ENCODE results near the gene AKR7A2. TPM values are rescaled to one million over a fixed set of nuclear protein-coding genes. Genes with fewer than 3 reads are reported as not detected.
"Not testable (repeated sequence)": the region's sequence is repeated elsewhere in the genome, so short reads cannot be mapped to it uniquely, and the experiment has no call there.

The AKR7A2 gene
- total RNA-seq, 4 donors from 2014 or later, result 57.7 to 93.4 (median 70.3) TPM

- Histone ChIP-seq H3K9me3 (no peaks in the 10 kb centered on the region), H3K36me3 (peaks cover 0 to 17% (median 0%) of the 10 kb centered on the region in 3 donors), H3K27ac (no peak overlapping the region), H3K4me1 (peaks cover 0 to 20% (median 4%) of the 10 kb centered on the region in 3 donors), H3K4me3 (no peak overlapping the region), H3K27me3 (no peaks in the 10 kb centered on the region)
- intact Hi-C loops (cut with DNase I), result no loop called here
- DNase-seq, result no peak
- WGBS, 2 donors, result 94 to 95% methylated on average over 10 to 11 of the region's 13 CpGs
- TF ChIP-seq CTCF (IDR thresholded peaks at IDR 0.05), result no peak
These were observed 24.3 kb downstream of the AKR7A2 start for GRCh38 chr1:19287436-19288185.

- intact Hi-C loops (cut with DNase I); DNase-seq: not testable (repeated sequence)
These were observed 26.1 kb downstream of the AKR7A2 start for GRCh38 chr1:19285807-19286206.

GRCh38 chr1:19285366-19285765 is 26.6 kb downstream of the AKR7A2 start:
- WGBS, 2 donors, result 83 to 100% methylated on average over 1 to 2 of the region's 3 CpGs
- intact Hi-C loops (cut with DNase I); H3K27ac ChIP-seq; H3K9me3 ChIP-seq; H3K4me3 ChIP-seq; H3K27me3 ChIP-seq; DNase-seq: not testable (repeated sequence)
- Histone ChIP-seq H3K4me1 (peaks cover 0 to 26% (median 4%) of the 10 kb centered on the region in 3 donors), H3K36me3 (peaks cover 0 to 22% (median 0%) of the 10 kb centered on the region in 3 donors)

More at GRCh38 chr1:19285807-19286206, 26.1 kb downstream of the AKR7A2 start:
- H3K27me3 ChIP-seq, H3K27ac ChIP-seq, H3K4me3 ChIP-seq, H3K9me3 ChIP-seq: not testable (repeated sequence)
- peaks cover 0 to 22% (median 0%) of the 10 kb centered on the region in 3 donors for H3K36me3 ChIP-seq
- H3K4me1 ChIP-seq, result peaks cover 0 to 26% (median 4%) of the 10 kb centered on the region in 3 donors
- 78% methylated on average over 3 of the region's 3 CpGs; no CpG with 5 or more reads in 1 of the 2 donors for WGBS, 2 donors

GRCh38 chr1:19284881-19285280 is 27.1 kb downstream of the AKR7A2 start:
- 58 to 66% methylated on average over 6 to 8 of the region's 8 CpGs for WGBS, 2 donors
- no peak overlapping the region for H3K4me3 ChIP-seq
- DNase-seq, result no peak
- TF ChIP-seq POLR2A (IDR thresholded peaks at IDR 0.05) (no peak), CTCF (IDR thresholded peaks at IDR 0.05) (no peak)
- peaks cover 0 to 26% (median 4%) of the 10 kb centered on the region in 3 donors for H3K4me1 ChIP-seq
- no peaks in the 10 kb centered on the region for H3K27me3 ChIP-seq
- intact Hi-C loops (cut with DNase I), result no loop called here
- no peaks in the 10 kb centered on the region for H3K9me3 ChIP-seq
- peaks cover 0 to 22% (median 0%) of the 10 kb centered on the region in 3 donors for H3K36me3 ChIP-seq
- no peak overlapping the region for H3K27ac ChIP-seq

GRCh38 chr1:19283891-19284290 is 28.1 kb downstream of the AKR7A2 start:
- Histone ChIP-seq H3K4me3 (no peak overlapping the region), H3K9me3 (no peaks in the 10 kb centered on the region), H3K36me3 (peaks cover 0 to 22% (median 0%) of the 10 kb centered on the region in 3 donors), H3K27ac (no peak overlapping the region), H3K4me1 (peaks cover 0 to 18% (median 0%) of the 10 kb centered on the region in 3 donors), H3K27me3 (no peaks in the 10 kb centered on the region)
- no peak for TF ChIP-seq CTCF (IDR thresholded peaks at IDR 0.05)
- no peak for TF ChIP-seq POLR2A (IDR thresholded peaks at IDR 0.05)
- WGBS, 2 donors, result 92 to 93% methylated on average over 8 to 9 of the region's 9 CpGs
- intact Hi-C loops (cut with DNase I), result no loop called here
- no peak for DNase-seq

- Histone ChIP-seq H3K4me1 (peaks cover 0 to 16% (median 0%) of the 10 kb centered on the region in 3 donors), H3K36me3 (no peaks in the 10 kb centered on the region), H3K4me3 (no peak overlapping the region), H3K27me3 (peaks cover 0 to 5% (median 0%) of the 10 kb centered on the region in 4 donors), H3K9me3 (peaks cover 0 to 10% (median 0%) of the 10 kb centered on the region in 3 donors), H3K27ac (no peak overlapping the region)
- WGBS, 2 donors, result 90% methylated on average over 5 of the region's 5 CpGs
- no peak for DNase-seq
- TF ChIP-seq POLR2A (IDR thresholded peaks at IDR 0.05) (no peak), CTCF (IDR thresholded peaks at IDR 0.05) (no peak)
- intact Hi-C loops (cut with DNase I), result no loop called here
These were observed 37.3 kb downstream of the AKR7A2 start for GRCh38 chr1:19274636-19275035.

- intact Hi-C loops (cut with DNase I); H3K27ac ChIP-seq; H3K9me3 ChIP-seq; H3K36me3 ChIP-seq; DNase-seq; H3K27me3 ChIP-seq: not testable (repeated sequence)
- Histone ChIP-seq H3K4me3 (peak overlapping the region in 2 of 4 donors; percentile 29 to 44), H3K4me1 (peaks cover 0 to 16% (median 0%) of the 10 kb centered on the region in 3 donors)
- WGBS, 2 donors, result 10% methylated on average over 9 of the region's 66 CpGs; no CpG with 5 or more reads in 1 of the 2 donors
These were observed 38.0 kb downstream of the AKR7A2 start for GRCh38 chr1:19273844-19274531.
